HG02588 (cell line): ENCODE data around the gene DLX6.
A peak's percentile ranks its signal among the peaks of the same experiment; 100 is the strongest.

Experiments used
- ATAC-seq: cut with Tn5 transposase; IDR thresholded peaks from one replicate; pipeline ENCODE4 v1.9.1; 2021; ENCODE audit warnings: mild to moderate bottlenecking, moderate library complexity; ENCODE audit not compliant: unreplicated experiment

DLX6 gene

GRCh38 chr7:96995406-96996110 is 9.8 kb upstream of the DLX6 start:
- ATAC-seq: no peak

- ATAC-seq: no peak
Observed at GRCh38 chr7:96996111-96996957, 9.0 kb upstream of the DLX6 start.

GRCh38 chr7:96996958-96997511 is 8.3 kb upstream of the DLX6 start:
- ATAC-seq: no peak

- ATAC-seq: no peak
Observed at GRCh38 chr7:96997512-96998032, 7.8 kb upstream of the DLX6 start.

GRCh38 chr7:96998333-96998732 is 7.0 kb upstream of the DLX6 start:
- ATAC-seq: no peak

- no peak for ATAC-seq
Observed at GRCh38 chr7:96998744-96999143, 6.6 kb upstream of the DLX6 start.

- ATAC-seq: no peak
Observed at GRCh38 chr7:97001221-97001620, 4.1 kb upstream of the DLX6 start.

- ATAC-seq: no peak
Observed at GRCh38 chr7:97001656-97002554, 3.4 kb upstream of the DLX6 start.

GRCh38 chr7:97002555-97003261 is 2.6 kb upstream of the DLX6 start:
- ATAC-seq: no peak

GRCh38 chr7:97003262-97004246 is 1.8 kb upstream of the DLX6 start:
- ATAC-seq: no peak

GRCh38 chr7:97004247-97005182 is 838 bp upstream of the DLX6 start:
- no peak for ATAC-seq

GRCh38 chr7:97006055-97006815 is 882 bp downstream of the DLX6 start:
- ATAC-seq: peak; percentile 51

- ATAC-seq: no peak
Observed at GRCh38 chr7:97006816-97007582, 1.6 kb downstream of the DLX6 start.

- ATAC-seq: no peak
Observed at GRCh38 chr7:97007583-97007861, 2.2 kb downstream of the DLX6 start.

GRCh38 chr7:97008275-97008917 is 3.0 kb downstream of the DLX6 start:
- ATAC-seq: no peak
